Cardiac fibroblast (primary cell): ENCODE measurements around the gene EYS.

Source experiments
- DNase-seq, 2 donors: peaks; one replicate each; pipeline versions ENCODE4 v3.0.0 to v3.0.0-alpha.2; 2010; ENCODE audit warnings: low read depth in 2 of 2
- H3K4me3 ChIP-seq, 2 donors: replicated peaks in 1 of 2; 1 replicate in 1 of 2; 2 replicates in 1 of 2; pipeline ENCODE4 v1.5.1; 2011; ENCODE audit warnings: low read depth in 2 of 2, low read length in 2 of 2, mild to moderate bottlenecking in 2 of 2, moderate library complexity in 1 of 2
- CTCF ChIP-seq: IDR thresholded peaks from one replicate; pipeline ENCODE4 v1.5.1; 2011; ENCODE audit warnings: low read depth, mild to moderate bottlenecking, low read length, inconsistent platforms

EYS gene

GRCh38 chr6:64644024-64644423, 1063.0 kb downstream of the EYS start:
- TF ChIP-seq CTCF = no peak
- no peak overlapping the region for H3K4me3 ChIP-seq
- DNase-seq = no peak

GRCh38 chr6:64630901-64631300, 1076.1 kb downstream of the EYS start:
- TF ChIP-seq CTCF = no peak
- H3K4me3 ChIP-seq = no peak overlapping the region
- DNase-seq = no peak

- no peak overlapping the region for H3K4me3 ChIP-seq
- DNase-seq = no peak
- TF ChIP-seq CTCF = no peak
These were observed 1084.1 kb downstream of the EYS start for GRCh38 chr6:64622944-64623343.

- TF ChIP-seq CTCF = no peak
- DNase-seq = no peak
- no peak overlapping the region for H3K4me3 ChIP-seq
These were observed 1104.0 kb downstream of the EYS start for GRCh38 chr6:64602993-64603392.

- TF ChIP-seq CTCF = no peak
- peak in 1 of 2 donors; percentile 7 for DNase-seq
- H3K4me3 ChIP-seq = no peak overlapping the region
These were observed 1115.4 kb downstream of the EYS start for GRCh38 chr6:64591676-64592036.

- DNase-seq = no peak
- no peak for TF ChIP-seq CTCF
- H3K4me3 ChIP-seq = no peak overlapping the region
These were observed 1115.9 kb downstream of the EYS start for GRCh38 chr6:64590965-64591675.

- DNase-seq = no peak
- no peak overlapping the region for H3K4me3 ChIP-seq
- no peak for TF ChIP-seq CTCF
These were observed 1117.1 kb downstream of the EYS start for GRCh38 chr6:64589961-64590360.
